Parathyroid adenoma (tissue), 2 donors: Measurements from ENCODE around the gene SURF6.
"Not testable (repeated sequence)": the region's sequence is repeated elsewhere in the genome, so short reads cannot be mapped to it uniquely, and the experiment has no call there.

Experiments
- H2AFZ ChIP-seq: fragments of 300-600 bp; sonication (generic); one replicate; pipeline ENCODE4 v1.7.0; 2017; ENCODE audit warnings: antibody characterized with exemption, mild to moderate bottlenecking
- H3K27ac ChIP-seq: fragments of 300-600 bp; sonication (generic); one replicate; pipeline ENCODE4 v1.7.0; 2017
- H3K27me3 ChIP-seq: fragments of 300-600 bp; sonication (generic); one replicate; pipeline ENCODE4 v1.7.0; 2017; ENCODE audit warnings: low read length; ENCODE audit not compliant: control insufficient read depth, insufficient read depth
- H3K36me3 ChIP-seq: fragments of 300-600 bp; sonication (generic); one replicate; pipeline ENCODE4 v1.7.0; 2017; ENCODE audit warnings: low read length; ENCODE audit not compliant: control insufficient read depth, insufficient read depth
- H3K4me1 ChIP-seq: fragments of 300-600 bp; sonication (generic); one replicate; pipeline ENCODE4 v1.7.0; 2017; ENCODE audit warnings: control low read depth
- H3K4me2 ChIP-seq: fragments of 300-600 bp; sonication (generic); one replicate; pipeline ENCODE4 v1.7.0; 2017; ENCODE audit warnings: low read length
- H3K4me3 ChIP-seq: fragments of 300-600 bp; sonication (generic); one replicate; pipeline ENCODE4 v1.7.0; 2017; ENCODE audit warnings: low read depth, low read length
- H3K79me2 ChIP-seq: fragments of 300-600 bp; sonication (generic); one replicate; pipeline ENCODE4 v1.7.0; 2017; ENCODE audit warnings: control low read depth
- H3K9ac ChIP-seq: fragments of 300-600 bp; sonication (generic); one replicate; pipeline ENCODE4 v1.7.0; 2017; ENCODE audit warnings: mild to moderate bottlenecking
- H3K9me3 ChIP-seq: fragments of 300-600 bp; sonication (generic); one replicate; pipeline ENCODE4 v1.7.0; 2017; ENCODE audit warnings: low read length; ENCODE audit not compliant: control insufficient read depth
- TF ChIP-seq, protein P1 (sequence below): fragments of 300-600 bp; sonication (generic); IDR thresholded peaks from one replicate; pipeline ENCODE4 v1.7.0; 2017; ENCODE audit warnings: antibody characterized with exemption, mild to moderate bottlenecking
- donor health status: primary hyperparathyroidism.

SURF6 gene

GRCh38 chr9:133294257-133294656 lies 41.7 kb downstream of the SURF6 start:
- TF ChIP-seq, protein P1, sequence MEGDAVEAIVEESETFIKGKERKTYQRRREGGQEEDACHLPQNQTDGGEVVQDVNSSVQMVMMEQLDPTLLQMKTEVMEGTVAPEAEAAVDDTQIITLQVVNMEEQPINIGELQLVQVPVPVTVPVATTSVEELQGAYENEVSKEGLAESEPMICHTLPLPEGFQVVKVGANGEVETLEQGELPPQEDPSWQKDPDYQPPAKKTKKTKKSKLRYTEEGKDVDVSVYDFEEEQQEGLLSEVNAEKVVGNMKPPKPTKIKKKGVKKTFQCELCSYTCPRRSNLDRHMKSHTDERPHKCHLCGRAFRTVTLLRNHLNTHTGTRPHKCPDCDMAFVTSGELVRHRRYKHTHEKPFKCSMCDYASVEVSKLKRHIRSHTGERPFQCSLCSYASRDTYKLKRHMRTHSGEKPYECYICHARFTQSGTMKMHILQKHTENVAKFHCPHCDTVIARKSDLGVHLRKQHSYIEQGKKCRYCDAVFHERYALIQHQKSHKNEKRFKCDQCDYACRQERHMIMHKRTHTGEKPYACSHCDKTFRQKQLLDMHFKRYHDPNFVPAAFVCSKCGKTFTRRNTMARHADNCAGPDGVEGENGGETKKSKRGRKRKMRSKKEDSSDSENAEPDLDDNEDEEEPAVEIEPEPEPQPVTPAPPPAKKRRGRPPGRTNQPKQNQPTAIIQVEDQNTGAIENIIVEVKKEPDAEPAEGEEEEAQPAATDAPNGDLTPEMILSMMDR = no peak
- Histone ChIP-seq H3K4me3 (no peak overlapping the region), H3K27ac (no peak overlapping the region), H3K79me2 (no peaks in the 10 kb centered on the region), H3K4me2 (no peak overlapping the region), H3K9me3 (no peaks in the 10 kb centered on the region), H3K9ac (no peak overlapping the region), H3K4me1 (no peaks in the 10 kb centered on the region), H2AFZ (no peak overlapping the region), H3K36me3 (no peaks in the 10 kb centered on the region), H3K27me3 (no peaks in the 10 kb centered on the region)

GRCh38 chr9:133290751-133291302 lies 45.2 kb downstream of the SURF6 start:
- no peak overlapping the region for H3K4me2 ChIP-seq
- no peaks in the 10 kb centered on the region for H3K4me1 ChIP-seq
- no peak overlapping the region for H3K4me3 ChIP-seq
- no peaks in the 10 kb centered on the region for H3K36me3 ChIP-seq
- TF ChIP-seq, protein P1 = no peak
- H3K9ac ChIP-seq = no peak overlapping the region
- H3K9me3 ChIP-seq = no peaks in the 10 kb centered on the region
- H3K27ac ChIP-seq = no peak overlapping the region
- no peaks in the 10 kb centered on the region for H3K79me2 ChIP-seq
- H3K27me3 ChIP-seq = no peaks in the 10 kb centered on the region
- H2AFZ ChIP-seq = no peak overlapping the region

DNA sequence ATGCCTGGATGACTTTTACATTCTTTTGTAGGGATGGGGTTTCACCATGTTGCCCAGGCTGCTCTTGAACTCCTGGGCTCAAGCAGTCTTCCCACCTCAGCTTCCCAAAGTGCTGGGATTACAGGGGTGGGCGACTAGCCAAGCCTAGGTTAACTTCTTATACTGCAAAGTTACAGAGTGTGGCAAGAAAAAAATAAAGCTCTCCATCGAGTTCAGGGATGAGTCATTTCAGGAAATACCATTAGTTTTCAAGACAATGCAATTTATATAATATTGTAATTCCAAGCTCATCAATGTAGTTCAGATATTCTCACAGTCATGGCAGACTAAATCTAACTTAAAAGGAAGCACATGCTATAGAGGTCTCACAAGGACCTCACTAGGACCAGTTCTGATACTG lies 49.5 kb downstream of the SURF6 start:
- Histone ChIP-seq H3K9ac (no peak overlapping the region), H3K27me3 (no peaks in the 10 kb centered on the region), H3K4me3 (no peak overlapping the region), H3K36me3 (no peaks in the 10 kb centered on the region), H2AFZ (no peak overlapping the region), H3K9me3 (no peaks in the 10 kb centered on the region), H3K4me1 (no peaks in the 10 kb centered on the region), H3K27ac (no peak overlapping the region), H3K4me2 (no peak overlapping the region), H3K79me2 (no peaks in the 10 kb centered on the region)
- TF ChIP-seq, protein P1 = no peak

DNA sequence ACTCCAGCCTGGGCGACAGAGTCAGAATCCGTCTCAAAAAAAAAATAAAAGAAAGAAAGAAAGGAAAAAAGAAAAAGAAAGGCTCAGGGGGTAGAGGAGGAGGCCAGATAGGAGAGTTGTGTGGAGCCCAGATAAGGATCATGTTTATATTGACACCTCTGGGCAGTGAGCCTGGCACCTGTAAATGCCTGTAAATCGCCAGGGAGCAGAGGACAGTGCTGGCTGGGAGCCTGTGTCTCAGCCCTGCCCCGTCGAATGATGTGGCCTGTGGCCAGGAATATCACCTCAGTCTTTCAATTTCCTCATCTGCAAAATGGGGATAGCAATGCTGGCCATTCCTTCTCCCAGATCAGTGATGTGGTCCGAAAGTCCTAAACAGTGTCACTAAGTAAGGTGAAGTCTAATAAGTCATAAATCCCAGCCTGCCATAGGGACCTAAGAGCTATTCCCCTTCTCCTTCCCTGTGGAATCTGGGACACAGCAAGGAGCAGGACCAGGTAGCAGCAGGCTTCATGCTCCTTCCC lies 50.7 kb downstream of the SURF6 start:
- Histone ChIP-seq H3K9me3 (no peaks in the 10 kb centered on the region), H3K79me2 (no peaks in the 10 kb centered on the region), H3K4me3 (no peak overlapping the region), H3K27me3 (no peaks in the 10 kb centered on the region), H3K4me1 (peaks cover 2% of the 10 kb centered on the region), H3K9ac (no peak overlapping the region), H2AFZ (no peak overlapping the region), H3K36me3 (no peaks in the 10 kb centered on the region), H3K4me2 (no peak overlapping the region), H3K27ac (no peak overlapping the region)
- TF ChIP-seq, protein P1 = no peak

DNA sequence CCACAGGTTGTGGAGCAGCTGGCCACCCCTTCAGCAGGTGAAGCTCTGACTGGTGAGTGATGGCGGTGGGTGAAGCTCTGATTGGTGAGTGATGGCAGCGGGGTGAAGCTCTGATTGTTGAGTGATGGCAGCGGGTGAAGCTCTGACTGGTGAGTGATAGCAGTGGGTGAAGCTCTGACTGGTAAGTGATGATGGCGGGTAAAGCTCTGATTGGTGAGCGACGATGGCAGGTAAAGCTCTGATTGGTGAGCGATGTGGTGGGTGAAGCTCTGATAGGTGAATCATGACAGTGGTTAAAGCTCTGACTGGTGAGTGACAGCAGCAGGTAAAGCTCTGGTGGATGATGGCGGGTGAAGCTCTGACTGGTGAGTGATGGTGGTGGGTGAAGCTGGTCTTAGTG lies 51.6 kb downstream of the SURF6 start:
- no peaks in the 10 kb centered on the region for H3K9me3 ChIP-seq
- no peak overlapping the region for H3K9ac ChIP-seq
- H3K27me3 ChIP-seq = no peaks in the 10 kb centered on the region
- H3K27ac ChIP-seq = no peak overlapping the region
- H3K36me3 ChIP-seq = no peaks in the 10 kb centered on the region
- no peaks in the 10 kb centered on the region for H3K79me2 ChIP-seq
- peaks cover 3% of the 10 kb centered on the region for H3K4me1 ChIP-seq
- H3K4me3 ChIP-seq = no peak overlapping the region
- H2AFZ ChIP-seq = no peak overlapping the region
- H3K4me2 ChIP-seq = no peak overlapping the region
- TF ChIP-seq, protein P1 = no peak

DNA sequence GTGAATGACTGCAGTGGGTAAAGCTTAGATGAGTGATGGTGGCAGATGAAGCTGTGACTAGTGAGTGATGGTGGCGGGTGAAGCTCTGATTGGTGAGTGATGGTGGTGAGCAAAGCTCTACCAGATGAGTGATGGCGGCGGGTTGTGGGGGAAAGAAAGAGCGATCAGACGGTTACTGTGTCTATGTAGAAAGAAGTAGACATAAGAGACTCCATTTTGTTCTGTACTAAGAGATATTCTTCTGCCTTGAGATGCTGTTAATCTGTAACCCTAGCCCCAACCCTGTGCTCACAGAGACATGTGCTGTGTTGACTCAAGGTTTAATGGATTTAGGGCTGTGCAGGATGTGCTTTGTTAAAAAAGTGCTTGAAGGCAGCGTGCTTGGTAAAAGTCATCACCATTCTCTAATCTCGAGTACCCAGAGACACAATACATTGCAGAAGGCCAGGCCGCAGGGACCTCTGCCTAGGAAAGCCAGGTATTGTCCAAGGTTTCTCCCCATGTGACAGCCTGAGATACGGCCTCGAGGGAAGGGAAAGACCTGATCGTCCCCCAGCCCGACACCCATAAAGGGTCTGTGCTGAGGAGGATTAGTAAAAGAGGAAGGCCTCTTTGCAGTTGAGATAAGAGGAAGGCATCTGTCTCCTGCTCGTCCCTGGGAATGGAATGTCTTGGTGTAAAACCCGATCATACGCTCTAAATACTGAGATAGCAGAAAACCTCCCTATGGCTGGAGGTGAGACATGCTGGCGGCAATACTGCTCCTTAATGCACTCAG lies 52.5 kb downstream of the SURF6 start:
- H3K9me3 ChIP-seq, H3K27me3 ChIP-seq, H3K4me2 ChIP-seq, H3K36me3 ChIP-seq, H3K9ac ChIP-seq, H2AFZ ChIP-seq, H3K4me3 ChIP-seq, H3K79me2 ChIP-seq, H3K4me1 ChIP-seq, H3K27ac ChIP-seq: not testable (repeated sequence)
